ENCODE data around the gene ECHDC3. TPM values are rescaled to one million over a fixed set of nuclear protein-coding genes. Genes with fewer than 3 reads are reported as not detected.

The ECHDC3 gene
- total RNA-seq, 1 experiment from 2014 or later, result 8.9 TPM

DNA sequence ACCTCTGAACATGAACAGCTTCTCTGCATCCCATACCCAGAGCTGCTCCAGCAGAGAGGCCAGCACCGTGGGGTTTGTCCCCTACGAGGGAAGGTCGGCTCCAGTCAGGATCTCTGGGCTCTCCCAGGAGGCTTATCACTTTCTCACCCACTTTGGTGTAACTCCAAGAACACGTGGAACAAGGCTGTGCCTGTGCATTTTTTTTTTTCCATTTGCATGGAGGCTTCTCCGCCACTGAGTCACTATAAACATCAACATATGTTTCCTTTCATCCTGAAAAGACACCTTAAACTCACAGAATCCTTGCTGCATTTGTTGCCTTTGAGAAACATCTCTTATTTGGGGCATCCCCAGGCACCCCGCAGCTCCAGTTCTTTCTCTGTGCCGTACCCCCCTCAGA, 29.4 kb upstream of the ECHDC3 start:
- H3K27ac ChIP-seq (ENCODE audit: low read depth, low read length, poor library complexity, severe bottlenecking), result no peak overlapping the region

DNA sequence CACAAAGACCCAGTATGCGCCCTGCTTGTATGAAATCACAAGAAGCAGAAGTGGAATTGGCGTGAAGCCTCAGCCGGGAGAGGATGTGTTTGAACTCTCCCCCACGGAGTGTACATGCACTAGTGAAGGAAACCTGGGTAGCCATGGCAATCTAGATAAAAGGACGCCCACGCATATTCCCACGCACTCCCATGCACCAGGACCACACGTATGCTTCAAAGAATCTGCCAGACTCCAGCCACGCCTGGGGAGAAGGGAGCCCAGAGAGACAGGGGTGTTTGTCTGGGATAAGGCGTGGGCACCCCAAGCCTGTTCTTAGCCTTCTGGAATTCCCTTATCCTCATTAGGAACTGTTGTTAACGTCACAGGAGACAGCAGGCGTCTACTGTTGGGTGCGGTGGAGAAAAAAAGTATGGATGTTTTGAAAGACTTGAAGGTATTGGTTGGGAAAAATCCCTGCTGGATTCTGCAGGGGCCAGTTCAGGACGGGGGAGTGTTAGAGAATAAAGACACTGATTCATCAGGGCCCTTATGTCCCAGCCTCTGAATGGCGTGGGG, 28.9 kb upstream of the ECHDC3 start:
- H3K4me3 ChIP-seq (ENCODE audit: low read depth, low read length, poor library complexity, severe bottlenecking), result no peak overlapping the region
- no peaks in the 10 kb centered on the region for H3K27me3 ChIP-seq (replicated peaks; ENCODE audit: insufficient read depth, low read depth, low read length, poor library complexity)
- no peak overlapping the region for H3K27ac ChIP-seq (ENCODE audit: low read depth, low read length, poor library complexity, severe bottlenecking)
- BruUV-seq (replicated peaks), result no TSS peak
- CTCF ChIA-PET, result no interaction called here
- intact Hi-C loops (cut with micrococcal nuclease; ENCODE audit: unreplicated experiment), result no loop called here
- DNase-seq (ENCODE audit: low spot score), result no peak
- H3K9me3 ChIP-seq (ENCODE audit: low read depth, low read length, poor library complexity, severe bottlenecking), result no peaks in the 10 kb centered on the region
- POLR2A ChIA-PET (ENCODE audit: low non-redundant PET), result no interaction called here
- H3K4me1 ChIP-seq (ENCODE audit: insufficient read depth, low read length, poor library complexity, severe bottlenecking), result no peaks in the 10 kb centered on the region
- TF ChIP-seq EZH2 (IDR thresholded peaks at IDR 0.05; ENCODE audit: borderline replicate concordance, low read depth, low read length, poor library complexity, severe bottlenecking), result no peak
- no peaks in the 10 kb centered on the region for H3K36me3 ChIP-seq (ENCODE audit: insufficient read depth, low read length, poor library complexity, severe bottlenecking)

More for the DNA sequence above, 29.4 kb upstream of the ECHDC3 start:
- no peaks in the 10 kb centered on the region for H3K27me3 ChIP-seq (replicated peaks; ENCODE audit: insufficient read depth, low read depth, low read length, poor library complexity)
- POLR2A ChIA-PET (ENCODE audit: low non-redundant PET), result no interaction called here
- H3K4me1 ChIP-seq (ENCODE audit: insufficient read depth, low read length, poor library complexity, severe bottlenecking), result no peaks in the 10 kb centered on the region
- TF ChIP-seq EZH2 (IDR thresholded peaks at IDR 0.05; ENCODE audit: borderline replicate concordance, low read depth, low read length, poor library complexity, severe bottlenecking), result no peak
- TF ChIP-seq, protein P1, sequence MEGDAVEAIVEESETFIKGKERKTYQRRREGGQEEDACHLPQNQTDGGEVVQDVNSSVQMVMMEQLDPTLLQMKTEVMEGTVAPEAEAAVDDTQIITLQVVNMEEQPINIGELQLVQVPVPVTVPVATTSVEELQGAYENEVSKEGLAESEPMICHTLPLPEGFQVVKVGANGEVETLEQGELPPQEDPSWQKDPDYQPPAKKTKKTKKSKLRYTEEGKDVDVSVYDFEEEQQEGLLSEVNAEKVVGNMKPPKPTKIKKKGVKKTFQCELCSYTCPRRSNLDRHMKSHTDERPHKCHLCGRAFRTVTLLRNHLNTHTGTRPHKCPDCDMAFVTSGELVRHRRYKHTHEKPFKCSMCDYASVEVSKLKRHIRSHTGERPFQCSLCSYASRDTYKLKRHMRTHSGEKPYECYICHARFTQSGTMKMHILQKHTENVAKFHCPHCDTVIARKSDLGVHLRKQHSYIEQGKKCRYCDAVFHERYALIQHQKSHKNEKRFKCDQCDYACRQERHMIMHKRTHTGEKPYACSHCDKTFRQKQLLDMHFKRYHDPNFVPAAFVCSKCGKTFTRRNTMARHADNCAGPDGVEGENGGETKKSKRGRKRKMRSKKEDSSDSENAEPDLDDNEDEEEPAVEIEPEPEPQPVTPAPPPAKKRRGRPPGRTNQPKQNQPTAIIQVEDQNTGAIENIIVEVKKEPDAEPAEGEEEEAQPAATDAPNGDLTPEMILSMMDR (conservative IDR thresholded peaks at IDR 0.05; ENCODE audit: low read depth, low read length), result no peak
- no peaks in the 10 kb centered on the region for H3K36me3 ChIP-seq (ENCODE audit: insufficient read depth, low read length, poor library complexity, severe bottlenecking)
- no peaks in the 10 kb centered on the region for H3K9me3 ChIP-seq (ENCODE audit: low read depth, low read length, poor library complexity, severe bottlenecking)
- intact Hi-C loops (cut with micrococcal nuclease; ENCODE audit: unreplicated experiment), result no loop called here
- CTCF ChIA-PET, result no interaction called here
- DNase-seq (ENCODE audit: low spot score), result no peak
- BruUV-seq (replicated peaks), result no TSS peak
- H3K4me3 ChIP-seq (ENCODE audit: low read depth, low read length, poor library complexity, severe bottlenecking), result no peak overlapping the region

DNA sequence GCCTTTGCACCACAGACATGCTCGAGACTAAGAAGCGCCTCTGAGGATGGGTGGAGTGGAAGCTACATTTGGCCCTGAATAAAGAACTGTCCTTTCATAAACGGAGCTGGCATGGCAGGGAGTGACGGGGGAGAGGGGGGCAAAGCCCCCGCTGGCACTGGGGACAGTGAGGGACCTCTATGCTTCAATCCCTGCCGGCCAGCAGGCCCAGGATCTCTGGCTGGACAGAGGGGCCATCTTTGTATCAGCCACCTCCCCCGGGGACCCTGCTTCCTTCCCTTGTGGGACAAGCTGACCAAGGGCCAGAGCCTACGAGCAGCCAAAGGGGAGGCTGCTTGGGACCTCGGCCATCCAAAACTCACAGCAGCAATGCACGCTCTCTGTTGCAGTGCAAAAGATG, 28.2 kb upstream of the ECHDC3 start:
- no peak overlapping the region for H3K27ac ChIP-seq (ENCODE audit: low read depth, low read length, poor library complexity, severe bottlenecking)
- no TSS peak for BruUV-seq (replicated peaks)
- CTCF ChIA-PET, result no interaction called here
- intact Hi-C loops (cut with micrococcal nuclease; ENCODE audit: unreplicated experiment), result no loop called here
- H3K4me1 ChIP-seq (ENCODE audit: insufficient read depth, low read length, poor library complexity, severe bottlenecking), result no peaks in the 10 kb centered on the region
- H3K27me3 ChIP-seq (replicated peaks; ENCODE audit: insufficient read depth, low read depth, low read length, poor library complexity), result no peaks in the 10 kb centered on the region
- POLR2A ChIA-PET (ENCODE audit: low non-redundant PET), result no interaction called here
- H3K4me3 ChIP-seq (ENCODE audit: low read depth, low read length, poor library complexity, severe bottlenecking), result no peak overlapping the region
- H3K36me3 ChIP-seq (ENCODE audit: insufficient read depth, low read length, poor library complexity, severe bottlenecking), result no peaks in the 10 kb centered on the region
- no peaks in the 10 kb centered on the region for H3K9me3 ChIP-seq (ENCODE audit: low read depth, low read length, poor library complexity, severe bottlenecking)
- no peak for DNase-seq (ENCODE audit: low spot score)
- TF ChIP-seq, protein P1 (conservative IDR thresholded peaks at IDR 0.05; ENCODE audit: low read depth, low read length), result no peak
- TF ChIP-seq EZH2 (IDR thresholded peaks at IDR 0.05; ENCODE audit: borderline replicate concordance, low read depth, low read length, poor library complexity, severe bottlenecking), result no peak

DNA sequence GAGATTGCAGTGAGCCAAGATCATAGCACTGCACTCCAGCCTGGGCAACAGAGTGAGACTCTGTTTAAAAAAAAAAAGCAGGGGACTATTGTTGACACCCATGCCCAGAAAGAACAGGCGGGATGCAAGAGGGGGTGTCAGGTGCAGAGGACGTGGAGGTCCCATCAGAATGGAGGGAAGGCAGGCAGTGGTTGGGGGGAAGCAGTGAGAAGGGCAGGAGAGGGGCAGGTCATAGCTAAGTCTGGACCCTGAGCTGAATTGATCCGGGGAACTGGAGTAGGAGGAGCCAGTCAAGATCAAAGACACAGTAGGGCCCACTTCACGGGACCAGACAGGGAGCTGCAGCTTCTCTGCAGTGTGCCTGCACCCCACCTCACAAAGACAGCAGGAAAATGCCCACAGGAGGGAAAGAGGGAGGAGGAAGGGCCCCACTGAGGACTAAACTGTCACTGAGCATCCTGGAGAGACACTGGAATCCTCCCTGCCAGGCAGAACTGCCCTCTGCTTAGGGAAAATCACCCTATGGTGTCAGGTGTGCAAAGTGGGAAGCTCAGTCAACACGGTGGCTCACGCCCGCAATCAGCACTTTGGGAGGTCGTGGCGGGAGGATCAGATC, 27.3 kb upstream of the ECHDC3 start:
- Histone ChIP-seq H3K4me1 (ENCODE audit: insufficient read depth, low read length, poor library complexity, severe bottlenecking) (no peaks in the 10 kb centered on the region), H3K9me3 (ENCODE audit: low read depth, low read length, poor library complexity, severe bottlenecking) (no peaks in the 10 kb centered on the region), H3K27me3 (replicated peaks; ENCODE audit: insufficient read depth, low read depth, low read length, poor library complexity) (no peaks in the 10 kb centered on the region), H3K27ac (ENCODE audit: low read depth, low read length, poor library complexity, severe bottlenecking) (no peak overlapping the region), H3K36me3 (ENCODE audit: insufficient read depth, low read length, poor library complexity, severe bottlenecking) (no peaks in the 10 kb centered on the region), H3K4me3 (ENCODE audit: low read depth, low read length, poor library complexity, severe bottlenecking) (no peak overlapping the region)
- no peak for TF ChIP-seq EZH2 (IDR thresholded peaks at IDR 0.05; ENCODE audit: borderline replicate concordance, low read depth, low read length, poor library complexity, severe bottlenecking)
- TF ChIP-seq, protein P1 (conservative IDR thresholded peaks at IDR 0.05; ENCODE audit: low read depth, low read length), result no peak
- DNase-seq (ENCODE audit: low spot score), result no peak
- no TSS peak for BruUV-seq (replicated peaks)
- intact Hi-C loops (cut with micrococcal nuclease; ENCODE audit: unreplicated experiment), result no loop called here
- ChIA-PET CTCF (no interaction called here), POLR2A (ENCODE audit: low non-redundant PET) (no interaction called here)
